Measurements from ENCODE around the gene STX2.

The STX2 gene

GRCh38 chr12:130813436-130813835, 25.6 kb downstream of the STX2 start:
- peaks cover 0 to 3% (median 2%) of the 10 kb centered on the region in 4 donors for H3K4me1 ChIP-seq
- no peak for DNase-seq
- H3K4me3 ChIP-seq, result no peak overlapping the region
- H3K36me3 ChIP-seq, result peaks cover 14 to 33% (median 19%) of the 10 kb centered on the region in 3 donors
- no peaks in the 10 kb centered on the region for H3K27me3 ChIP-seq
- no peak overlapping the region for H3K27ac ChIP-seq
- no peaks in the 10 kb centered on the region for H3K9me3 ChIP-seq
- TF ChIP-seq CTCF (IDR thresholded peaks at IDR 0.05), result no peak
- intact Hi-C loops (cut with DNase I; ENCODE audit: low total_unique reads), result no loop called here

GRCh38 chr12:130809791-130810190, 29.3 kb downstream of the STX2 start:
- Histone ChIP-seq H3K27me3 (no peaks in the 10 kb centered on the region), H3K9me3 (no peaks in the 10 kb centered on the region), H3K4me1 (no peaks in the 10 kb centered on the region), H3K27ac (no peak overlapping the region), H3K4me3 (no peak overlapping the region), H3K36me3 (peaks cover 42 to 69% (median 56%) of the 10 kb centered on the region in 3 donors)
- intact Hi-C loops (cut with DNase I; ENCODE audit: low total_unique reads), result no loop called here
- TF ChIP-seq CTCF (IDR thresholded peaks at IDR 0.05), result no peak
- no peak for DNase-seq

GRCh38 chr12:130807309-130807708, 31.7 kb downstream of the STX2 start:
- H3K27ac ChIP-seq, result no peak overlapping the region
- DNase-seq, result no peak
- no peaks in the 10 kb centered on the region for H3K9me3 ChIP-seq
- intact Hi-C loops (cut with DNase I; ENCODE audit: low total_unique reads), result no loop called here
- H3K4me3 ChIP-seq, result no peak overlapping the region
- peaks cover 56 to 82% (median 71%) of the 10 kb centered on the region in 3 donors for H3K36me3 ChIP-seq
- H3K27me3 ChIP-seq, result no peaks in the 10 kb centered on the region
- no peak for TF ChIP-seq CTCF (IDR thresholded peaks at IDR 0.05)
- no peaks in the 10 kb centered on the region for H3K4me1 ChIP-seq

- Histone ChIP-seq H3K27me3 (no peaks in the 10 kb centered on the region), H3K4me3 (no peak overlapping the region), H3K9me3 (no peaks in the 10 kb centered on the region), H3K36me3 (peaks cover 50 to 85% (median 68%) of the 10 kb centered on the region in 3 donors), H3K27ac (no peak overlapping the region), H3K4me1 (no peaks in the 10 kb centered on the region)
- intact Hi-C loops (cut with DNase I; ENCODE audit: low total_unique reads), result no loop called here
- DNase-seq, result no peak
- no peak for TF ChIP-seq CTCF (IDR thresholded peaks at IDR 0.05)
These were observed 32.5 kb downstream of the STX2 start for GRCh38 chr12:130806574-130806973.

GRCh38 chr12:130805635-130806034, 33.4 kb downstream of the STX2 start:
- Histone ChIP-seq H3K36me3 (peaks cover 55 to 91% (median 72%) of the 10 kb centered on the region in 3 donors), H3K27ac (no peak overlapping the region), H3K4me3 (no peak overlapping the region), H3K27me3 (no peaks in the 10 kb centered on the region), H3K9me3 (no peaks in the 10 kb centered on the region), H3K4me1 (no peaks in the 10 kb centered on the region)
- no peak for DNase-seq
- TF ChIP-seq CTCF (IDR thresholded peaks at IDR 0.05), result no peak
- intact Hi-C loops (cut with DNase I; ENCODE audit: low total_unique reads), result no loop called here

GRCh38 chr12:130804216-130804615, 34.8 kb downstream of the STX2 start:
- Histone ChIP-seq H3K27me3 (no peaks in the 10 kb centered on the region), H3K4me1 (no peaks in the 10 kb centered on the region), H3K27ac (no peak overlapping the region), H3K9me3 (no peaks in the 10 kb centered on the region), H3K36me3 (peaks cover 64 to 93% (median 79%) of the 10 kb centered on the region in 3 donors), H3K4me3 (no peak overlapping the region)
- no peak for DNase-seq
- no peak for TF ChIP-seq CTCF (IDR thresholded peaks at IDR 0.05)
- intact Hi-C loops (cut with DNase I; ENCODE audit: low total_unique reads), result no loop called here

Data from tibial artery (tissue), 4 donors.